ENCODE measurements around the gene HOXD3. TPM values are rescaled to one million over a fixed set of nuclear protein-coding genes. Genes with fewer than 3 reads are reported as not detected.

HOXD3 gene
- total RNA-seq, 2 experiments from 2014 or later = not detected

- H3K36me3 ChIP-seq (ENCODE audit: insufficient read depth, low read length) = no peaks in the 10 kb centered on the region
- H4K20me1 ChIP-seq (ENCODE audit: insufficient read depth, low read length) = no peaks in the 10 kb centered on the region
- H3K9me3 ChIP-seq (ENCODE audit: low read length) = no peaks in the 10 kb centered on the region
- no peak within 1 kb of the TSS for H2AFZ ChIP-seq (ENCODE audit: low read length)
- H3K4me1 ChIP-seq (ENCODE audit: insufficient read depth, low read length, poor library complexity, severe bottlenecking) = no peaks in the 10 kb centered on the region
- no TSS peak for BruUV-seq (replicated peaks)
- no peaks in the 10 kb centered on the region for H3K9me2 ChIP-seq (ENCODE audit: insufficient read depth, low read length)
- TF ChIP-seq EZH2phosphoT487 (IDR thresholded peaks at IDR 0.05; ENCODE audit: borderline replicate concordance, low read depth, low read length) (no peak), CTCF (conservative IDR thresholded peaks at IDR 0.05; ENCODE audit: low read length) (no peak)
- H3K4me3 ChIP-seq (ENCODE audit: low read depth, low read length, poor library complexity, severe bottlenecking) = no peak within 1 kb of the TSS
- ChIA-PET CTCF (ENCODE audit: unreplicated experiment) (no interaction called here), POLR2A (no interaction called here)
- intact Hi-C loops (cut with micrococcal nuclease; ENCODE audit: unreplicated experiment) = no loop called here
- no peak within 1 kb of the TSS for H3K27ac ChIP-seq (ENCODE audit: low read depth, low read length, poor library complexity, severe bottlenecking)
- H3K79me2 ChIP-seq (ENCODE audit: insufficient read depth, low read depth, low read length) = no peaks in the 10 kb centered on the region
- no peak within 1 kb of the TSS for H3K4me2 ChIP-seq (ENCODE audit: low read length)
- DNase-seq (ENCODE audit: low spot score) = no peak
Observed at GRCh38 chr2:176151442-176152287, 5.4 kb upstream of the HOXD3 start, which contains the start of gene HOXD4. TSS of gene HOXD4 (plus strand) at chr2:176151550. CDS start at chr2:176151634, 84 bp downstream.

GRCh38 chr2:176152350-176153181 lies 4.5 kb upstream of the HOXD3 start:
- H3K36me3 ChIP-seq (ENCODE audit: insufficient read depth, low read length) = no peaks in the 10 kb centered on the region
- H3K4me3 ChIP-seq (ENCODE audit: low read depth, low read length, poor library complexity, severe bottlenecking) = no peak overlapping the region
- no peaks in the 10 kb centered on the region for H3K4me1 ChIP-seq (ENCODE audit: insufficient read depth, low read length, poor library complexity, severe bottlenecking)
- H2AFZ ChIP-seq (ENCODE audit: low read length) = no peak overlapping the region
- H3K9me3 ChIP-seq (ENCODE audit: low read length) = no peaks in the 10 kb centered on the region
- CTCF ChIA-PET (ENCODE audit: unreplicated experiment) = no interaction called here
- no peak for TF ChIP-seq CTCF (conservative IDR thresholded peaks at IDR 0.05; ENCODE audit: low read length)
- no peak for TF ChIP-seq EZH2phosphoT487 (IDR thresholded peaks at IDR 0.05; ENCODE audit: borderline replicate concordance, low read depth, low read length)
- H3K4me2 ChIP-seq (ENCODE audit: low read length) = no peak overlapping the region
- H3K9me2 ChIP-seq (ENCODE audit: insufficient read depth, low read length) = no peaks in the 10 kb centered on the region
- BruUV-seq (replicated peaks) = no TSS peak
- intact Hi-C loops (cut with micrococcal nuclease; ENCODE audit: unreplicated experiment) = no loop called here
- no peak for DNase-seq (ENCODE audit: low spot score)
- no peaks in the 10 kb centered on the region for H4K20me1 ChIP-seq (ENCODE audit: insufficient read depth, low read length)
- POLR2A ChIA-PET = no interaction called here
- H3K79me2 ChIP-seq (ENCODE audit: insufficient read depth, low read depth, low read length) = no peaks in the 10 kb centered on the region
- H3K27ac ChIP-seq (ENCODE audit: low read depth, low read length, poor library complexity, severe bottlenecking) = no peak overlapping the region

Measured in OCI-LY7 (cell line).